GM19397 (cell line): ENCODE data around the gene CAMK2N1.

Experiments
- ATAC-seq: cut with Tn5 transposase; IDR thresholded peaks from one replicate; pipeline ENCODE4 v1.9.1; 2021; ENCODE audit warnings: mild to moderate bottlenecking, moderate library complexity; ENCODE audit not compliant: unreplicated experiment

Gene CAMK2N1

GRCh38 chr1:20448671-20449071 is 37.3 kb downstream of the CAMK2N1 start:
- ATAC-seq: no peak

- ATAC-seq: no peak
These were observed 38.2 kb downstream of the CAMK2N1 start for GRCh38 chr1:20447794-20448193.

- ATAC-seq: no peak
These were observed 39.2 kb downstream of the CAMK2N1 start for GRCh38 chr1:20446796-20447195.

- no peak for ATAC-seq
These were observed 40.1 kb downstream of the CAMK2N1 start for GRCh38 chr1:20445956-20446355.

GRCh38 chr1:20443703-20444586 is 42.1 kb downstream of the CAMK2N1 start:
- ATAC-seq: no peak

GRCh38 chr1:20442920-20443625 is 42.9 kb downstream of the CAMK2N1 start:
- no peak for ATAC-seq

GRCh38 chr1:20440785-20441200 is 45.2 kb downstream of the CAMK2N1 start:
- no peak for ATAC-seq

GRCh38 chr1:20439282-20439681 is 46.7 kb downstream of the CAMK2N1 start:
- ATAC-seq: no peak

- no peak for ATAC-seq
These were observed 48.4 kb downstream of the CAMK2N1 start for GRCh38 chr1:20437640-20438039.

- ATAC-seq: no peak
These were observed 53.1 kb downstream of the CAMK2N1 start for GRCh38 chr1:20432891-20433290.
